ENCODE measurements around the gene MVP. TPM values are rescaled to one million over a fixed set of nuclear protein-coding genes. Genes with fewer than 3 reads are reported as not detected.
"Not testable (repeated sequence)": the region's sequence is repeated elsewhere in the genome, so short reads cannot be mapped to it uniquely, and the experiment has no call there.

Gene MVP
- total RNA-seq, 1 donor from 2014 or later = 67.9 TPM

DNA sequence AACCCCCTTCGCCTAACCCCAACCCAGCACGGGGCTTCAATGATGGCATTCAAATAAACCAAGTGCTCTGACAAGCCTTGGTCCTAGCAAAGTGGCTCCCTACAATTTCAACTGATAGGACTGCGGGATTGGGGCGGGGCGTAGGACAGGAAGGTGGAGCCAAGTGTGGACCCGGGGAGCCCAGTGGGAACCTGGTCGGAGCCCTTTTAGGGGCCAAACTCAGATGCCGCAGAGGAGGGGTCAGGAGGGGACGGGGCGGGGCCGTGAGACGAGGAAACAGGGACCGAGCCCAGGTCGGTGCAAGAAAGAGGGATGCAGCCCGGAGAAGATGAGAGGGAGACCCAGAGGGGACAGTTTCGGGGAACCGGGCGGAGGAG is 55.9 kb downstream of the MVP start:
- ATAC-seq = no peak

DNA sequence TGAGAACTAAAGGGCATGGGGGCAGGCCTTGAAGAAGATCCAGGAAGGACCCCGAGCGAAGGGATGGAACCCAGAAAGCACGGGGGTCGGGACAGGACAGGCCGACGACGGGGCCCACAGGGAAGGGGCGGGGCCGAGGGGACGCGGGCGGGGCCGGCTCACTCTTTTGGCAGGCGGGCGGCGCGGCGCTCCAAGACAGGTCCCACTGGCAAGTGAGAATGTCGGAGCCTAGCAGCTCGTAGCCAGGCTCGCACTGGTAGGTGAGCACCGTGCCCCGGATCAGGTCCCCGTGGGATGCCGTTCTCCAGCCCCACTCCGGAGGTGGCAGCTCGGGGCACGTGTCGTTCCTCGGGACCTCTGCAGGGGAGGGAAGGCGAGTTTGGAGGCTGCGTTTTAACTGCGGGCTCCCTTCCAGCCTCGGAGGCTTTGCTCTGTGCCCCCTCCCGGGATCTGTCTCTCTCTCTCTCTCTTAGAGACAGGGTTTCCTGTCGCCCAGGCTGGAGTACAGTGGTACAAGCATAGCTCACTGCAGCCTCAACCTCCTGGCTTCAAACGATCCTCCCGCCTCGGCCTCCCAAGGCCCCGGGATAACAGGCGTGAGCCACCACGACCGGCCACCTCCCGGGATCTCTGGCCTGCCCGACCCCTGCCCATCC is 56.5 kb downstream of the MVP start:
- no peak for ATAC-seq

DNA sequence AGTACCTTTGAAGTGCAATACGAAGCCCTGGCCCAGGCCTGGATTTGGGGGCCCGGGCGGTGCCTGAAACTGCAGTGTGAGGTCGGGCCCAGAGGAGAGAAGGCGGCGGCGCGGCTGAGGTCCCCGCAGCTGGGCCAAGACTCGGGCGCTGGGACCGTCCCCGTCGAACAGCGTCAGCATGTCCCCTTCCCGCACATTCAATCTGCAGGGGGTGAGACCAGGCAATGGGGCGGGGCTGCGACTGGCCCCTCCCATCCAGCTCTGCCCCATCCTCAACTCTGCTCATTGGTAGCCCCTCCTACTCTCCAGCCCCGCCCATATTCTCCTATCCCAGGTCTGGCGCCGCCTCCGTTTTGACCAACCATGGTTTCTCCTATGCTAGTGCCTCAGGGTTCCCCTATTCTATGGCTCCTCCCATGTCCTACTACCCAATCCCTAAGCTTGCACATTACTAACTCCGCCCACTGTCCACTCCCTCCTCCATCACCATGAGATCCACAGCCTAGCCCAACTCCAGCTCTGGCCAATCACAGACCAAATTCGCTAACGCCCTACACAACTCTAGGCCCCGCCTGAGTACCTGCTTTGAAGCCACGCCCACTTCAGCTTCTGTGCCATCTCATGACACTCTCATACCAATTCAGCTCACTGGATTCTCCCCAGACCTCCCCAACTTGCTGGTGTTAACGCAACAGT is 57.2 kb downstream of the MVP start:
- peak; percentile 71 for ATAC-seq

DNA sequence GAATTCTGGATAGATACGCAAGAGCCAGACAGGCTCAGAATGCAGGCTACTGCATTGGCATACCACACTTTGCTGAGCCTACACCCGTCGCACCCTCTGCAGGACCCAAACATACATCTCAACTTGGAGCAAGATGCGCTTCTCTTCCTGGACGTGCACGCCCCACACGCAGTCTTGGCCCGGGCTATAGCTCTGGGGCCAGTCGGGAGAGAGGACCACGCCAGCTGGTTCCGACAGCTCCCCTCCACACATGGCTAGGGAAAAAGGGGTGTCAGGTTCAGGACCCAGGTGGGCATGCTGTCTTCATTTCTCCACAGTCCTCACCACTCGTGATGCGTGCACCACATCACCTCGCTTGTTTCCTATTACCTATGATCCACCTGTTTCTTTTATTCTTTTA is 57.9 kb downstream of the MVP start:
- no peak for ATAC-seq

DNA sequence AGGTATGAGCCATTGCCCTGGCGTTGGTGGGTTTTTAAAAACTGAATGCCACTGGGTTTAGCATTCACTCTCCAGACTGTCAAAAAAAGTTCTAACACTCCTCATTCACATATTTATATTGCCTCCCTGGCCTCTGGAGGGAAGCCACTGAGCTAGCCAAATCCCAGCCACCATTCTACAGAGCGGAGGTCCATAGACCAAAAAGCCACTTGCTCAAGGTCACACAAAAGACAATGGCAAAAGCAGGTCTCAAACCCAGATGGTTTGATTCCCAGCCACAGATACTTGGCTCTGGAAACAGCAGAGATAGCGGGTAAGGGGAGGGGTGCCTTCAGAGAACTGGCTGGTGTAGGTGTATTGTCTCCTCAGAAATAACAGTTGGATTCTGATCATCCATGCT is 60.8 kb downstream of the MVP start:
- ATAC-seq = no peak

DNA sequence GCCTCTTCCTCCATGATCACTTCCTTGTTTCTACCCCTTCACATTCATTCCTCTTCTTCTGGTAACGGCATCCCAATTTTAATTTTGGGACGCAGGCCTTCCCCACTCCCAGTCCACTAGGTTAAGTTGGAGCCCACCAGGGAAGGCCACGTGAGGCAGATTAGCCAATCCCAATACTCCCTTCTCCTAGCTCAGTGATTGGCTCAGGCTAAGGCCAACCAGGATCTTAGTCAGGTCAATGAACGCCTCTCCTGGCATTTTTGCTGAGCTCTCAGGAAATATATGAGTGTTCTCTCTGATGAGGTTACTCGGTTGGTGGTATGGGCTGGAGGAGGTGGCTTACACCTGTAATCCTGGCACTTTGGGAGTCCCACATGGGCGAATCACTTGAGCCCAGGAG is 63.7 kb downstream of the MVP start:
- ATAC-seq = no peak

DNA sequence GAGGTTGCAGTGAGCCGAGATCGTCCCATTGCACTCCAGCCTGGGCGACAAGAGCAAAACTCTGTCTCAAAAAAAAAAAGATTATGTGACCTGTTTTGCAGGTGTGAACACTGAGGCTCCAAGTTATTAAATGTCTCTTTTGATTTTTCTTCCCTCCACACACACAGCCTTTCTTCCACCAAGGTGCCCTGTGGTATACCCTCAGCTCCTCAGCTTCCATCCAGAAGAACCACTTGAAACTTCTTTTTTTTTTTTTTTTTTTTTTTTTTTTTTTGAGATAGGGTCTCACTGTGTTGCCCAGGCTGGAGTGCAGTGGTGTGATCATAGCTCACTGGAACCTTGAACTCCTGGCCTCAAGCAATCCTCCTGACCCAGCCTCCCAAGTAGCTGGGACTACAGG is 69.1 kb downstream of the MVP start:
- not testable (repeated sequence) for ATAC-seq

DNA sequence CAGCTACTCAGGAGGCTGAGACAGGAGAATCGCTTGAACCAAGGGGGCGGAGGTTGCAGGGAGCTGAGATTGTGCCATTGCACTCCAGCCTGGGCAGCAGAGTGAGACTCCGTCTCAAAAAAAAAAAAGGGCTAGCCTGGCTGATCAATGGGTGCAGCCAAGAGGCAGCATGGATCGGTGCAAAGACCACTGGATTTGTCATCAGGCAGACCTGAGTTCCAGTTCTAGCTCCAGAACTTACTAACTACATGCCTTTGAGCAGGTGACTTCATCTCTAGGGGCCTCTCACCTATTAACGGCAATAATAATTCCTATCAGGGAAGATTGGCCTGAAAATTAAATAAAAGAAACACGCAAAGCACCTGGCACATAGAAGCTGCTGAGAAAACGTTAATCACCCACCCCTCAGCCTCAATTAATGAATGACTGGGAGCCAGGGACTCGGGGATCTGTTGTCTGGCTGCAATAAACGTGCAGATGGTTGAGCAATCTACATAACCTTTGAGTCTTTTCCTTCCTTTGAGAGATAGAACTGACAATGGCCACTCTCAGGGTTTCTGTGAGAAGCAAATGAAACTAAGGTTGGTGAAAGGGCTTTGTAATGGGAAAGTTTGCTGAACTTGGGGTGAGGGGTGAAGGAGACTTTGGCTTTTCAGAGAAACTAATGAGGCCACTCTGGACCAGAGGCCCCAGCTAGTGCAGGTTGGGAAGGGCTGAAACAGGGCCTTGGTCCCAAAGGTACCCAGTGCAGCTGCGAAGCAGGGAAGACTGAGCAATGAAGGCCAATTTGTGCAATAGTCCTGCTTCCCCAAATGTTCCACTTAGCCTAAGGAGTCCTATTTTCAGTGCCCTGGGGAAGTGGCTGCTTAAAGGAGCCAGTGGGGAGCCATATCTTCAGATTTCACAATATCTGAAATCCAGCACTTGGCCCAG is 71.5 kb downstream of the MVP start:
- no peak for ATAC-seq

DNA sequence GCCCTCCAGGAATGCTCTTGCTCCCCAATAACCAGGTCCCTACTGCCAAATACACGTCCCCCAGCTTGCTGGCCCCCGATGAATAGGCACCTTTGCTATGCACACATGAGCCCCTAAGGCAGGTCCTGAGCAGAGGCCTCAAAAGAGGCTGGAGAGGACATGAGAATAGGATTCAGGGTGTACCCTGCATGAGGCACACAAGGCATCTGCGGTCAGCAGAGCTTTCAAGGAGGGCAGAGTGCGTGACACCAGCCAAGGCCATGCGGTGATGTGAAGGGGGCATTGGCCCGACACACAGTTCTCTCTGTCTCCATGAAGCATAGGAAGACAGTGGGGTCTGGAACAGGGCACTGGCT is 72.2 kb downstream of the MVP start:
- no peak for ATAC-seq

DNA sequence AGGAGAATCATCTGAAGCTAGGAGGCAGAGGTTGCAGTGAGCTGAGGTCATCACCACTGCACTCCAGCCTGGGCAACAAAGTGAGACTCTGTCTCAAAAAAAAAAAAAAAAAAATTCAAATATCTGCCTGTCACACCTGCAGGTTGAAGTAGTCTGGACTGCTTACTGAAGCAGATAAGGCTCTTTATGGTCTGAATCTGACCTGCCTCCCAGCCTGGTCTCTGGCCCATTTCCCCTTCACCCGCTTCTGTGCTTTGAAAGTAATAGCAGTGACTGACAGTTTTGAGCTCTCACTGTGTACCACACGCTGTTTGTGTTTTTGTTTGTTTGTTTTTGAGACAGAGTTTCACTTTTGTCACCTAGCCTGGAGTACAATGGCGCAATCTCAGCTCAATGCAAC is 73.3 kb downstream of the MVP start:
- ATAC-seq = no peak

DNA sequence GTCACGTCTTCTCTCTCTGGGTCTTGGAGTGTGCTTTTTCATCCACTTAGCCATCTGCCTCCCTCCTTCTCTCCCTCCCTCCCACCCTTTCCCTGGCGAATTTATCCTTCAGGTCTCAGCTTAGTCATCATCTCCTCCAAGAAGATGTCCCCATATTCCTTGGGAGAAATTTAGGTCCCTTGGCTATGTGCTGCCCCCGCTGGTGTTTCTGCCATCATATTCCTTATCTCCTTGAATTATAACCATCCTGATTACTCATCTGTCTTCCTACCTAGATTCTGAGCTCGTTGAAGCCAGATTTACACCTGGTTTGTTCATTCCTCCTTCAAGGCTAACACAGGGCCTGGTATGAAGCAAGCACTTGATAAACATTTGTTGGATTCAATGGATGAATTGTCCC is 74.1 kb downstream of the MVP start:
- ATAC-seq = no peak

DNA sequence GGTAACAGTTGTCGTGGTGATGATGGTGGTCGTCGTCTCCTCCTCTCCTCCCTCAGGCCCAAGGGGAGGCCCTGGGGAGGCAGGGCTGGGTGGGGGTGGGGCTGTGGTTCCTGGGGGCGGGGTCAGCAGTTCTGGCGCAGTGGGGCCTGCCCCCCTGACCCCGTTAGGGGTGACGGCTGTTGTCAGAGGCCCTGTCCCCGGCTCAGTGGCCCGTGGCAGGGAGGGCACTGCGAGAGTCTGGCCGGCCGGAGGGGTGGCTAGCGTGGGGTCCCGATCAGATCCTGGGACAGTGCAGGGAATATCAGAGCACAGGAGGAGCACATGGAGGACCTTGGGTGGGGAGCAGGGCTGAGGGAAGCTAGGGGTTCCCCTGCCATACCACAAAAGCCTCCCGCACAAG is 76.6 kb downstream of the MVP start:
- no peak for ATAC-seq

DNA sequence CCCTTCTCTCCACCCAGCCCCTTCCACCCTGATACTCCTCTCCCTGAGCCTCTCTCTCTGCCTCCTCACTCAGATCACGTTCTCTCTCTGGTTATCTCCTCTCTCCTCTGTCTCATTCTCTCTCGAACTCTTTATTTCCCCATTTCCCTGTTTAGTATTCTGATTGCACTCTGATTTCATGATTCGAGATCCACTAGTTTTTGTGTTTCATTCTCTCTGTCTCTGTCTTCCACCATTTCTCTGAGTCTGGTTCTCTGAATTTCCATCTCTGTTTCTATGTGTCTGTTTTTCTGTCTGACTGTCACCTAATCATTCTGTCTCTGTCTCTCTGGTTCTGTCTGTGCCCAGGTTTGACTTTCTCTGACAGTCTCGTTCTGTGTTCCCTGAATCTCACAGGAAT is 77.1 kb downstream of the MVP start:
- no peak for ATAC-seq

Other genes starting within 250 kb of the MVP start
- gene SPN, start 157.2 kb upstream of the MVP start, total RNA-seq = 0.60 TPM
- gene QPRT, start 141.3 kb upstream of the MVP start, total RNA-seq = 0.60 TPM
- 0.36 TPM for gene C16orf54, start 74.5 kb upstream of the MVP start, total RNA-seq
- gene ZG16, start 42.2 kb upstream of the MVP start, total RNA-seq = not detected
- gene KIF22, start 29.7 kb upstream of the MVP start, total RNA-seq = 28.7 TPM
- gene MAZ, start 13.9 kb upstream of the MVP start, total RNA-seq = 169 TPM
- not detected for gene PRRT2, start 8.3 kb upstream of the MVP start, total RNA-seq
- gene PAGR1, start 4.3 kb upstream of the MVP start, total RNA-seq = 13.4 TPM
- 36.9 TPM for gene CDIPT, start 42.8 kb downstream of the MVP start, total RNA-seq
- 2.9 TPM for gene SEZ6L2, start 79.1 kb downstream of the MVP start, total RNA-seq
- 1.00 TPM for gene ASPHD1, start 80.0 kb downstream of the MVP start, total RNA-seq
- 11.1 TPM for gene KCTD13, start 105.8 kb downstream of the MVP start, total RNA-seq
- gene TMEM219, start 141.6 kb downstream of the MVP start, total RNA-seq = 74.5 TPM
- 17.7 TPM for gene TAOK2, start 153.4 kb downstream of the MVP start, total RNA-seq
- 7.1 TPM for gene HIRIP3, start 175.2 kb downstream of the MVP start, total RNA-seq
- 37.0 TPM for gene INO80E, start 175.8 kb downstream of the MVP start, total RNA-seq
- 0.20 TPM for gene DOC2A, start 190.6 kb downstream of the MVP start, total RNA-seq
- gene C16orf92, start 202.7 kb downstream of the MVP start, total RNA-seq = not detected
- gene TLCD3B, start 210.8 kb downstream of the MVP start, total RNA-seq = 0.20 TPM
- 1,863 TPM for gene ALDOA, start 245.3 kb downstream of the MVP start, total RNA-seq